HG02571 (cell line): ENCODE data around the gene KRTAP2-3.
"Not testable (repeated sequence)": the region's sequence is repeated elsewhere in the genome, so short reads cannot be mapped to it uniquely, and the experiment has no call there.

ENCODE experiments used
- ATAC-seq: cut with Tn5 transposase; IDR thresholded peaks from one replicate; pipeline ENCODE4 v1.9.1; 2021; ENCODE audit warnings: mild to moderate bottlenecking, moderate library complexity; ENCODE audit not compliant: unreplicated experiment

Gene KRTAP2-3, protein sequence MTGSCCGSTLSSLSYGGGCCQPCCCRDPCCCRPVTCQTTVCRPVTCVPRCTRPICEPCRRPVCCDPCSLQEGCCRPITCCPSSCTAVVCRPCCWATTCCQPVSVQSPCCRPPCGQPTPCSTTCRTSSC

DNA sequence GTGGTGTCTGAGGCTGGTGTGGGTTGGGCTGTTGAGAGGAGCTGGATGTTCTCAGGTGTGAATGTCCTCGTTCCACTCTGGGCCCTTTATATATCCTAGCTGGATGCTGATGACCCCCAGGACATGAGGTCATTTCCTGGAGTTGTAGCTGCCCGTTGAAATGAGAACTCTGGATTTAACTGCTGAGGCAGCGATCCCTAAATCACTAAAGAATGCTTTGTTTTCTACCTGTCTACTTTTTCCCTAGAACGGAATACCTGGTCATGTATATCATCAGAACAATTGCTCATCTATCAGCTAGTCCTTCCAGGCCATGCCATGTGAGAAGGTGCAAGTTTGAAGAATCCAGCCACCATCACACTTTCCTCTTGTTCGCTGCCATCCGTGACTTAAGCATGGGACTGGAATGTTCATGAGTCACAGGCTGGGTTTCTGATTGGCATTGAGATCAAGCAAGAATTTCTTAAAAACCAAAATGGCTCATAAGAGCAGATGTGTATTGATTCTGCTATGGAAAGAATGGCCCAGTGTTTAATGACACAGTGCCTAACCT is at the start of gene KRTAP2-3:
TSS of gene KRTAP2-3 (minus strand) at position 63 of the 553 bp plus-strand sequence. CDS start 64 bp downstream, outside the sequence.
- no peak for ATAC-seq

DNA sequence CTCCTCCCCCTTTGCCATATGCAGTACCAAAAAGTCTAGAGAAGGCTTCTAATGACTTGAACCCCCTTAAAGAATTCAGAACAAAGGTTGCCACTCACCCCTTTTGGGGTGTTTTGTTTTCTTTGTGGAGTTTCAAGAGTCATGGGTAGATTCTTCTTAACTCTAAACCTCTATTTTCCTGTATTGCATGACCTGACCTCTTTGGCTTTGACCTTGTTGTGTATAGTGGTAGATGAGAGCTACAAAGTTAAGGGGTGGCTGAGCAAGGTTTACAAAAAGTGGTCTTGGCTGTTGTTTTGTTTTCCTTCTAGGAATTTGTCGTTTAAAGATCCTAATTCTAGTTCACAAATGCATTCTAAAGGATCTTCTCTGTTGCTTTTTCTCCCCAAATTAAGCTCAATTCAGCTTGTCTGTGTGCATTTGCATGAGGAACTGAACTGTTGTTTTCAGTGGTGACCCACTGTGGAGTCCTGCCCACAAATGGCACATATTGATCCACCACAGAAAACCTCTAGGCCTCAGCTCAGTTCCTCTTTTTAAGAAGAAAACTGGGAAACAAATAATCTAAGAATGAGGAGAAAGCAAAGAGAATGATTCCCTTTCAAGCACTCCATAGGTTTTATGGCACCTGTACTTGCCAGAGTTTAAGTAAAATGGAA is 48.9 kb upstream of the KRTAP2-3 start:
- ATAC-seq = not testable (repeated sequence)

DNA sequence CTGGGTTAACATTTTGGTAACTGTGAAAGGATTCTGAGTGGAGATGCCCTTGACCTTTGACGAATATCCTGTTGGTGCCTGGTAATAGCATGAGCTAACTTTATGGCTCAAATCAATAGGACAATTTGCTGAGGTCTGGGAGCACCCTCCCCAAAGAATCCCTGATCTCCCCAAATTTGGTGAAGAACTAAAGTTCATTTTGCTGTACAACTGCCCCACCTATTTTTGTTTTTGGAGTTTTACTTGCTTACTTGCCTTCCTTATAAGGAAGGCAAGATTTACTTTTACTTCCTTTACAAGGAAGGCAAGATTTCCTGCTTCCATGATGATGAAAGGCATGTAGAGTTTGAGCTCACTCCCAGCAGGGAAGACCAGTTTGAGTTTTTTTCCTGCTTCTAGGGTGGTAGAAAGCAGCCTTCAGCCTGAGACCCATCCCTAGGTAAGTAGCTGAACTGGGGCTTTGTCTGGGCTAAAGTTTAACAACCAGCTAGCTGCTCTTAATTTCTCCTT is 48.1 kb upstream of the KRTAP2-3 start:
- no peak for ATAC-seq

DNA sequence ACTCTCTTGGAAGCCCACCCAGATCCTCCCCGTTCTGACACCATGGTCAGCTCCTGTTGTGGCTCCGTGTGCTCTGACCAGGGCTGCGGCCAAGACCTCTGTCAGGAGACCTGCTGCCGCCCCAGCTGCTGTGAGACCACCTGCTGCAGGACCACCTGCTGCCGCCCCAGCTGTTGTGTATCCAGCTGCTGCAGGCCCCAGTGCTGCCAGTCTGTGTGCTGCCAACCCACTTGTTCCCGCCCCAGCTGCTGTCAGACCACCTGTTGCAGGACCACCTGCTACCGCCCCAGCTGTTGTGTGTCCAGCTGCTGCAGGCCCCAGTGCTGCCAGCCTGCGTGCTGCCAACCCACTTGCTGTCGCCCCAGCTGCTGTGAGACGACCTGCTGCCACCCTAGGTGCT is 45.4 kb upstream of the KRTAP2-3 start, which contains the start of gene KRTAP4-9:
TSS of gene KRTAP4-9 (plus strand) at position 43 of the 400 bp plus-strand sequence. CDS start at position 43, 0 bp downstream.
- ATAC-seq = not testable (repeated sequence)

DNA sequence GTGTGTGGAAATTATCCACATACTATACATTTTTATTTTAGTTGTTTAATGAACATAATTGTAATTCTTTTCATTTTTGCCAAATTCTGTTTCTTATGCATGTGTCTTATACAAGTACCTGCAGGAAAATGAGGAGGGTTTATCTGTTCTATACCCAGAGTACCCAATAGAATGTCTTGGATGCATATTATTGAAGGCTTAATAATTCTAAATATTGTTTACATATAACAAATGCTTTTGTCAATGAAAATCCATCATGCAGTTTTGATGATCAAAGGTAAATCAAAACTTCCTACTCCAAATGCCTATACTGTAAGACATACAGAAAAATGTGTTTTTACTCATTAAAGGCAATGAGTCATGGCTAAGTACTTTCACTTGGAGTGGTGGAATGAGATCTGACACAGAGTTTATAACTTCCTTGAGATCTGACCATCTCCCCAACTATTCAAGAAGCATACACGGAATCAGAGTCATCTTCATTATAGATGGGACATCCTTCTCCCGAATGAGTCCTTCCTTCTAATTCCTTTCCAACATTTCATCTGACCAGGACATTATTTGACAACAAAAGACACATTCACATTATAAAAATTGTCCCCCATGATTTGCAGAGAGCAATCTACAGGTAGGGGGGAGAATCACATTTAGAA is 44.6 kb upstream of the KRTAP2-3 start:
- not testable (repeated sequence) for ATAC-seq

DNA sequence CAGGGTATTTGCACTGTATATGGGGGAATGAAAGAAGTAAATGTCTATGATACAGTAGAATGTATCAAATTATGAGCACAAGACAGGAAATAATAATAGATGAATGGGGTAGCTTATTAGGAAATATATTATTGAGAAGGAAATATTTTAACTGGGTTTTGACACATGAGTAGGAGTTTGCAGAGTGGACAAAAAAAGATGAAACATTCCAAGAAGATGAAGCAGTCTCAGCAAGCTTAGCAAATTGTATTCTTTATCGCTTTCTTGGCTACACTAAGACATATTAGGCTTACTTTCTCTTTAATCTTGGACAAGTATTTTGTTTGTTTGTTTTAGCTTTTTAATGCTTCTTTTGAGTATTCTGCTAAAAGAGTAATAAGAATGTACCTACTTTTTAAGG is 44.0 kb upstream of the KRTAP2-3 start:
- ATAC-seq = no peak

DNA sequence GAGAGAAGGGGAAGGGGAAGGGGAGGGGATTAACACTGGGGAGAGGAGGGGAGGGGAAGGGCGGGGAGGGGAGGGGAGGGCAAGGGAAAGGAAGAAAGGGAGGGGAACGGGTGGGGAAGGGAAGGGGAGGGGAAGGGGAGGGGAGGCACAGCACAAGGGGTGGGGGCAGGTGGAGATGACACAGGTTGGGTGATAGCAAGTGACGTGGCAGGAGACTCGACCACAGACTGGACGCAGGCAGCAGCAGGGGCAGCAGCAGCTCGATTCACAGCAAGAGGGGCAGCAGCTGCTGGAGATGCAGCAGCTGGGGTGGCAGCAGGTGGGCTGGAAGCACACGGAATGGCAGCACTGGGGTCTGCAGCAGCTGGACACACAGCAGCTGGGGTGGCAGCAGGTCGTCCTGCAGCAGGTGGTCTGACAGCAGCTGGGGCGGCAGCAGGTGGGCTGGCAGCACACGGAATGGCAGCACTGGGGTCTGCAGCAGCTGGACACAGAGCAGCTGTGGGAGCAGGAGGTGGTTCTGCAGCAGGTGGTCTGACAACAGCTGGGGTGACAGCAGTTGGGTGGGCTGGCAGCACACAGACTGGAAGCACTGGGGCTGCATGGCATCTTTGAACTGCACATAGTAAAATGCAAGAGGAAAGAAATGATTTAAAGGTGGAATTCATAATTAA is 41.8 kb upstream of the KRTAP2-3 start, which contains the start of gene KRTAP4-16:
TSS of gene KRTAP4-16 (minus strand) at position 624 of the 674 bp plus-strand sequence. CDS start at position 624, 0 bp downstream.
- ATAC-seq = no peak

DNA sequence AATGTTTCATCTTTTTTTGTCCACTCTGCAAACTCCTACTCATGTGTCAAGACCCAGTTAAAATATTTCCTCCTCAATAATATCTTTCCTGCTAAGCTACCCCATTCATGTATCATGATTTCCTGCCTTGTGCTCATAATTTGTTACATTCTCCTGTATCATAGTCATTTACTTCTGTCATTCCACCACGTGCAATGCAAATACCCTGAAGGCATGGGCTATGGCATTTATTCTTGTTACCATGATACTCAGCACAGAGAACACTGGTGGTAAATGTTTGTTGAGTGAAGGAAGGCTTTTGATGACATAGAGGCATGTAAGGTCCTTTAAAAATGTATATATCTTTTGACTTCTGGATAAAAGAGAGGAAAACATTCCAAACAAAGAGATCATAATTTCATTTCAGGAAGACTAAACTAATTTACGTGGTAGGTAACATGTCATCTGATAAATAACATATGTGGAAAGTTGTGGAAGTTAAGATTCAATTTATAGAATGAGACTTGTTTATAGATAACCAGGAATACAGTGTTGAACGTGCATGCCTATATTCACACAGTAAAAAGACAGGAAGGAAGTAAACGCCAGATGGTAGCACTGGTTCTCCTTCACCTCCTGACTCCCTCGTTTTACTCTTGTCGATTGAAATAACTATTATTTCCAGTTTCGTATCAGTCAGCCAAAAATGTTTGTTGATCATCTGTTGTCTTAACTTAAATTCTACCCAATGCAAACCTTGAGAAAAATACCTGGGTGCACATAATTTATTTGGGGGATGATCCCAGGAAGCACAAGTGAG is 40.0 kb upstream of the KRTAP2-3 start:
- ATAC-seq = not testable (repeated sequence)

DNA sequence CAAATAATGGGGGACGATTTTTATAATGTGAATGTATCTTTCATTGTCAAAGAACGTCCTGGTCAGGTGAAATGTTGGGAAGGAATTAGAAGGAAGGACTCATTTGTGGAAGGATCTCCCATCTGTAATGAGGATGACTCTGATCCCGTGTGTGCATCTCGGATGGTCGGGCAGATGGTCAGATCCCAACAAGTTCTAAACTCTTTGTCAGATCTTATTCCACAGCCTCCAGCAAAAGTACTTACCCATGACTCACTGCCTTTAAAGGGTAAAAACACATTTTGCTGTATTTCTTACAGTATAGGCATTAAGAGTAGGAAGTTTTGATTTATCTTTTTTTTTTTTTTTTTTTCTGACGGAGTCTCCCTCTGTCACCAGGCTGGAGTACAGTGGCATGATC is 38.6 kb upstream of the KRTAP2-3 start:
- no peak for ATAC-seq

DNA sequence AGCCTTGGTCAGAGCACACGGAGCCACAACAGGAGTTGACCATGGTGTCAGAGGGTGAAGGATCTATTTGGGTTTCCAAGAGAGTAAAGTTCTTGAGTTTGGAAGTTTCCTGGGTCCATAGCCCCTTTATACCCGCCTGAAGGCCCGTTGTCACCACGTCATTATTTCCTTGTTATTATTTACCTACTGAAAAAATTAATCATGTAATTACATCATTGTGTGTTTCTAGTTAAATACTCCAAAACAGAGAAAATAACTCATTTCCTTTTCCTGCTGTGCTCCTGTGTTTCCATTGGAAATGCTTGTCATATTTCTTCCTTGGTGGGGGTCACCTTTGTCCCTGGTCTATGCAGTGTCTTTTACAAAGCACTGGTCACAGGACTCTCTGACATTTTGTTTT is 38.1 kb upstream of the KRTAP2-3 start, which contains the start of gene KRTAP4-8:
TSS of gene KRTAP4-8 (minus strand) at position 101 of the 400 bp plus-strand sequence. CDS start at position 43, 58 bp downstream.
- ATAC-seq = no peak

DNA sequence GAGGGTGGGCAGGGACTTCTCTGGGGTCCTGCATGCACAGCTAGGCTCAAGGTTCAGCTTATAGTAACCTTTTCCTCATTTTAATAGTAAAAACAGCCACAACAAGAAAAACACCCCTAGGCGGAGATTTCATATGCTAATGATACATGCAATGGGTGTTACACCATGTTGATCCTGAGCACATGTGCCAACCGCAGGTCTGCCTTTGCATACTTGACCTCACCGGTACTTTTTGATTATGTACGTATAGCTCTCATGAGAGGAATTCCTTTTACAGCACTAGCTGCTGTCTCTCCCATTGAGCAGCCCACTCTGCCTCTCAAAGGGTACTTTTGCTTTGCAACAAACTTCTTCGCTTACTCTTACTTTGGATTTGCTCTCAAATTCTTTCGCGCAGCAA is 36.1 kb upstream of the KRTAP2-3 start:
- ATAC-seq = no peak

DNA sequence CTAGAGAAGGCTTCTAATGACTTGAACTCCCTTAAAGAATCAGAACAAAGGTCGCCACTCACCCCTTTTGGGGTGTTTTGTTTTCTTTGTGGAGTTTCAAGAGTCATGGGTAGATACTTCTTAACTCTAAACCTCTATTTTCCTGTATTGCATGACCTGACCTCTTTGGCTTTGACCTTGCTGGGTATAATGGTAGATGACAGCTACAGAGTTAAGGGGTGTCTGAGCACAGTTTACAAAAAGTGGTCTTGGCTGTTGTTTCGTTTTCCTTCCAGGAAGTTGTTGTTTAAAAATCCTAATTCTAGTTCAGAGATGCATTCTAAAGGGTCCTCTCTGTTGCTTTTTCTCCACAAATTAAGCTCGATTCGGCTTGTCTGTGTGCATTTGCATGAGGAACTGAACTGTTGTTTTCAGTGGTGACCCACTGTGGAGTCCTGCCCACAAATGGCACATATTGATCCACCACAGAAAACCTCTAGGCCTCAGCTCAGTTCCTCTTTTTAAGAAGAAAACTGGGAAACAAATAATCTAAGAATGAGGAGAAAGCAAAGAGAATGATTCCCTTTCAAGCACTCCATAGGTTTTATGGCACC is 28.9 kb upstream of the KRTAP2-3 start:
- ATAC-seq = not testable (repeated sequence)

DNA sequence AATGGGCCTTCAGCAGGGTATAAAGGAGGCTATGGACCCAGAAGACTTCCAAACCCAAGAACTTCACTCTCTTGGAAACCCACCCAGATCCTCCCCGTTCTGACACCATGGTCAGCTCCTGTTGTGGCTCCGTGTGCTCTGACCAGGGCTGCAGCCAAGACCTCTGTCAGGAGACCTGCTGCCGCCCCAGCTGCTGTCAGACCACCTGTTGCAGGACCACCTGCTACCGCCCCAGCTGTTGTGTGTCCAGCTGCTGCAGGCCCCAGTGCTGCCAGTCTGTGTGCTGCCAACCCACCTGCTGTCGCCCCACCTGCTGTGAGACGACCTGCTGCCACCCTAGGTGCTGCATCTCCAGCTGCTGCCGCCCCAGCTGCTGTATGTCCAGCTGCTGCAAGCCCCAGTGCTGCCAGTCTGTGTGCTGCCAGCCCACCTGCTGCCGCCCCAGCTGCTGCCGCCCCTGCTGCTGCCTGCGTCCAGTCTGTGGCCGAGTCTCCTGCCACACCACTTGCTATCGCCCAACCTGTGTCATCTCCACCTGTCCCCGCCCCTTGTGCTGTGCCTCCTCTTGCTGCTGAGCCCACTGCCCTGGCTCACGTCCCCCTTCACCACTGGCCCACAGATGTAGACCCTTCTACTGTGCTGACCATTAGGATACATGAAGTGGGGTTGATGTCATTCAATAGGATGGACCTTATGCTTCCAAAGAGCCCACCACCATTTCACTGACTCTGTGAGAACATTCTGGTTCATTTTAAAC is 24.4 kb upstream of the KRTAP2-3 start, which contains the start of gene KRTAP4-7:
TSS of gene KRTAP4-7 (plus strand) at position 51 of the 757 bp plus-strand sequence. CDS start at position 108, 57 bp downstream.
- ATAC-seq = not testable (repeated sequence)

DNA sequence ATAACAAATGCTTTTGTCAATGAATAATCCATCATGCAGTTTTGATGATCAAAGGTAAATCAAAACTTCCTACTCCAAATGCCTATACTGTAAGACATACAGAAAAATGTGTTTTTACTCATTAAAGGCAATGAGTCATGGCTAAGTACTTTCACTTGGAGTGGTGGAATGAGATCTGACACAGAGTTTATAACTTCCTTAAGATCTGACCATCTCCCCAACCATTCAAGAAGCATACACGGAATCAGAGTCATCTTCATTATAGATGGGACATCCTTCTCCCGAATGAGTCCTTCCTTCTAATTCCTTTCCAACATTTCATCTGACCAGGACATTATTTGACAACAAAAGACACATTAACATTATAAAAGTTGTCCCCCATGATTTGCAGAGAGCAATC is 23.5 kb upstream of the KRTAP2-3 start:
- not testable (repeated sequence) for ATAC-seq

DNA sequence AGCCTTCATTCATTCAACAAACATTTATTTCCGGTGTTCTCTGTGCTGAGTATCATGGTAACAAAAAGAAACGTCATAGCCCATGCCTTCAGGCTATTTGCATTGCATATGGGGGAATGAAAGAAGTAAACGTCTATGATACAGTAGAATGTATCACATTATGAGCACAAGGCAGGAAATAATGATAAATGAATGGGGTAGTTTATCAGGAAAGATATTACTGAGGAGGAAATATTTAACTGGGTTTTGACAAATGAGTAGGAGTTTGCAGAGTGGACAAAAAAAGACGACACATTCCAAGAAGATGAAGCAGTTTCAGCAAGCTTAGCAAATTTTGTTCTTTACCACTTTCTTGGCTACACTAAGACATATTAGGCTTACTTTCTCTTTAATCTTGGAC is 22.7 kb upstream of the KRTAP2-3 start:
- no peak for ATAC-seq

DNA sequence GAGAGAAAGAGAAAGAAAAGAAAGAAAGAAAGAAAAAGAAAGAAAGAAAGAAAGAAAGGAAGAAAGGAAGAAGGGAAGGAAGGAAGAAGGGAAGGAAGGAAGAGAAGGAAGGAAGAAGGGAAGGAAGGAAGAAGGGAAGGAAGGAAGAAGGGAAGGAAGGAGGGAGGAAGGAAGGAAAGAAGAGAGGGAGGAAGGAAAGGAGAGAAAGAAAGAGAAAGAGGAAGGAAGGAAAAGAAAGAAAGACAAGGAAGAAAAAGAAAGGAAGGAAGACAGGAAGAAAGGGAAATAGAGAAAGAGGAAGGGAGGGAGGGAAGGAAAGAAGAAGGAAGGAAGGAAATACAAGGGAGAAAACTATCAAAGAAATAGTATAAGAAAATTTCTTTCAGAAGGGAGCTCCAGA is 16.9 kb upstream of the KRTAP2-3 start:
- no peak for ATAC-seq

DNA sequence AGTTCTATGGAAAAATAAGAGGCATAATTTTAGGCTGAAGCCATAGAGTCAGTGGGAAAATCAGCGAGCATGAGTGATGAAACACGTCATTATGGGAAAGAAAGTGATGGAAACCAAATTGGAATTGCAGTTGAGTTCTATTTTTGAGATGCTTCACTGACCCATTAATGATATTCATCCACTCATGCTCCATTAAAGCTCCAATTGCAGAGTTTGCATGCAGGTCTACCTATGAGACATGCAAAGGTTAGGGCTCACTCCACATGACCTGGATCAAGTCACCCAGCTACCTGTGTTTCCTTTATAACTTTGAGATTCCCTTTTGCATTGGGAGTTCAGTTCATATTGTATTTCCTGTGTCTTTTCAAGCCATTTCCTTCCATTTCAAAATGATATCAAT is 13.8 kb upstream of the KRTAP2-3 start:
- ATAC-seq = no peak

DNA sequence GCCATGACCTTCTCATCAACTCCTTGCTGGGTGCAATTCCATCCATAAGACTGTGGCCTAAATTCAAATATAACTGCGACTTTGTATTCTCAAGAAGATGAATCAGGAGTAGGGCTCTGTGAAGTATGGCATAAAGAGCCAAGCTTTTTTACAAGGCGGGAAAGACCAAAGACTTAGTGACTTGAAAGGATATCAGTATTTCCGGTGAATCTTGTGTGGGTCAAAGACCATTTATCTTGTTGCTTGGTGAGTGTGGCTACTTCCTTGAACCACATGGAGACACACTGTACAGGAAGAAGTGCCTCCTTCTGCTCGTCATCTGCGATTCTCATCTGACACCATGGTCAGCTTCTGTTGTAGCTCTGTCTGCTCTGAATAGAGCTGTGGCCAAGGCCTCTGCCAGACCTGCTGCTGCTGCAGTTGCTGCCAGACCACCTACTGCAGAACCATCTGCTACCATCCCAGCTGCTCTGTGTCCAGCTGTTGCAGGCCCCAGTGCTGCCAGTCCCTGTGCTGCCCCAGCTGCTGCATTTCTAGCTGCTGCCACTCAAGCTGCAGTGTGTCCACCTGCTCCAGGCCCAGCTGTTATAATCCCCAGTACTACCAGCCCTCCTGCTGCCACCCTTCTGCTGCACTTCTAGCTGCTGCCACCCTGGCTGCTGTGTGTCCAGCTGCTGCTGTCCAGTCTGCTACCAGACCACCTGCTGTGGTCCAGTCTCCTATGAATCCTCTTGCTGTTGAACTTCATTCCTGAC is 11.9 kb upstream of the KRTAP2-3 start:
- ATAC-seq = no peak
